Fibroblast of villous mesenchyme (primary cell): ENCODE results near the gene HKDC1. TPM values are rescaled to one million over a fixed set of nuclear protein-coding genes. Genes with fewer than 3 reads are reported as not detected.

Experiments
- DNase-seq: peaks from one replicate; pipeline ENCODE4 v3.0.0-alpha.2; 2010; ENCODE audit warnings: low read depth
- H3K4me3 ChIP-seq: 2 replicates; pipeline ENCODE4 v1.5.1; 2011; ENCODE audit warnings: low read depth, mild to moderate bottlenecking, low read length
- total RNA-seq: library from RNA; depleted of rRNA; stranded (reverse); fragments of >200 nt; gene quantifications from 2 replicates; pipeline ENCODE4 v1.2.3, GENCODE V29; 2012
- TF ChIP-seq, protein P1 (sequence below): IDR thresholded peaks from 2 replicates; pipeline ENCODE4 v1.5.1; 2012; ENCODE audit warnings: low read depth, mild to moderate bottlenecking, low read length; ENCODE audit not compliant: insufficient read depth

Gene HKDC1
- total RNA-seq, 1 donor, result 0.43 TPM

DNA sequence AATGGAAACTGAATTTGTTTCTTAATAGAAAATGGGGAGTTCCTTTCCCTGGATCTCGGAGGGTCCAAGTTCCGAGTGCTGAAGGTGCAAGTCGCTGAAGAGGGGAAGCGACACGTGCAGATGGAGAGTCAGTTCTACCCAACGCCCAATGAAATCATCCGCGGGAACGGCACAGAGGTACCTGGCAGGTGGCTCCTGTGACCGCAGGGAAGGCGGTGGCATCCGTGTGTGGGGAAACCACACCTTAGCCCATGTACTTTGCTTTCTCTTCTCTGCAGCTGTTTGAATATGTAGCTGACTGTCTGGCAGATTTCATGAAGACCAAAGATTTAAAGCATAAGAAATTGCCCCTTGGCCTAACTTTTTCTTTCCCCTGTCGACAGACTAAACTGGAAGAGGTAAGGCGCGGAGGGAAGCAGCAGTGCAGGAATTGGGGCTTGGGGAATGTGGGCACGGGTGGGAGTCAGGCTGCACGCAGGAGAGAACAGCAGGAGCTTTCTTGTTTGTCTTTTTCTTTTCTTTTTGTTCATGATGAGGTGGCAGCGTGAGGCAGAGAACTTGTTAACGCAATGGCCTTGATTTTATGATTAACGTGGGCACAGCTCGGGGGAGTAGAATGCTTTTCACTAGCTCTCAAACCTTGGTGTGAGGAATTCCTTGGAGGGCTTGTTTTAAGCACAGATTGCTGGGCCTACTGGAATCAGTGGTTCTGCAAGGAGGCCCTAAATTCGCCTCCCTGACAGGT is 12.8 kb downstream of the HKDC1 start:
- TF ChIP-seq, protein P1, sequence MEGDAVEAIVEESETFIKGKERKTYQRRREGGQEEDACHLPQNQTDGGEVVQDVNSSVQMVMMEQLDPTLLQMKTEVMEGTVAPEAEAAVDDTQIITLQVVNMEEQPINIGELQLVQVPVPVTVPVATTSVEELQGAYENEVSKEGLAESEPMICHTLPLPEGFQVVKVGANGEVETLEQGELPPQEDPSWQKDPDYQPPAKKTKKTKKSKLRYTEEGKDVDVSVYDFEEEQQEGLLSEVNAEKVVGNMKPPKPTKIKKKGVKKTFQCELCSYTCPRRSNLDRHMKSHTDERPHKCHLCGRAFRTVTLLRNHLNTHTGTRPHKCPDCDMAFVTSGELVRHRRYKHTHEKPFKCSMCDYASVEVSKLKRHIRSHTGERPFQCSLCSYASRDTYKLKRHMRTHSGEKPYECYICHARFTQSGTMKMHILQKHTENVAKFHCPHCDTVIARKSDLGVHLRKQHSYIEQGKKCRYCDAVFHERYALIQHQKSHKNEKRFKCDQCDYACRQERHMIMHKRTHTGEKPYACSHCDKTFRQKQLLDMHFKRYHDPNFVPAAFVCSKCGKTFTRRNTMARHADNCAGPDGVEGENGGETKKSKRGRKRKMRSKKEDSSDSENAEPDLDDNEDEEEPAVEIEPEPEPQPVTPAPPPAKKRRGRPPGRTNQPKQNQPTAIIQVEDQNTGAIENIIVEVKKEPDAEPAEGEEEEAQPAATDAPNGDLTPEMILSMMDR, result no peak
- H3K4me3 ChIP-seq, result no peak overlapping the region
- no peak for DNase-seq

DNA sequence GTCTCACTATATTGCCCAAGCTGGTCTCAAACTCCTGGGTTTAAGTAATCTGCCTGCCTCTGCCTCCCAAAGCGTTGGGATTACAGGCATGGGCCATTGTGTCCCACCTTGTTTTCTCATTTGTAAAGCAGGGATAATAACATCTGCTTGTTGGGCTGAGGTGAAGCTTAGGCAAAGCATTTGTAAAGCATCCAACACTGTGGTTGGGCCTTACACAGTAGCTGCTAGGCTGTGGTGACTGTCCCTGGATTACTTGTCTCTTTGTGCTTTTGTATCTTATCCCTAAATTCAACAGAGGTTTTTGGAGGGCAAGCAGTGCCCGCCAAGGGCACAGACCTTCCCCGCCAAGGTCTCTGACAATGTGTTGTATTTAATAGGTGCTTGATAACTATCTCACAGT is 14.3 kb downstream of the HKDC1 start:
- TF ChIP-seq, protein P1, result no peak
- DNase-seq, result no peak
- no peak overlapping the region for H3K4me3 ChIP-seq

DNA sequence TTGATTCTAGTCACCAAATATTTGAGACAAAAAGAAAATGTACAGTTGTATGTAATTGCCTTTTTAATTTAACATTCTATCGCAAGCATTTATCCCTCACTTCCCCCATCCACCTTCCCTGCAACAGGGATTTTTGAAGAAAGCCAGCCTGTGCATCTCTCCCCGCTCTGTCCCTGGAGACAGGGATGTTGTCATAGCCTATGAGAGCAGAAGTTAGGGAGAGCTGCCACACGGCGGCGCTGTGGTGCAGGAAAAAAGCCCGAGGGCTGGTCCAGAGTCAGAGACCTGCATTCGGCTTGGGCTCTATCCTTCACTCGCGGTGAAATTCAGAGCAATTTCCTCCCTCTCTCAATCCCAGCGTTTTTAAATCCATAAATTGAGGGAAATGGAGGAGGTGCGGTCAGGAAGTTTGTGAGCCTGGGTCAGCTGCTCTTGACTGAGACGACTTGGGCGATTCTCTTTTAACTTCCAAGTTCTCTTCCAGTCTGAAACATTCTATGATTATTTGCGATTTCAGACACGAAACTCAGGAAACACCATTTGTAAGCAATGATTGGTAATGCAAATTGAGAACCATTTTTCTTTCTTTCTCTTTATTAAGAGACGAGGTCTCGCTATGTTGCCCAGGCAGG is 17.5 kb downstream of the HKDC1 start:
- no peak overlapping the region for H3K4me3 ChIP-seq
- TF ChIP-seq, protein P1, result peak; percentile 97
- DNase-seq, result peak; percentile 77

DNA sequence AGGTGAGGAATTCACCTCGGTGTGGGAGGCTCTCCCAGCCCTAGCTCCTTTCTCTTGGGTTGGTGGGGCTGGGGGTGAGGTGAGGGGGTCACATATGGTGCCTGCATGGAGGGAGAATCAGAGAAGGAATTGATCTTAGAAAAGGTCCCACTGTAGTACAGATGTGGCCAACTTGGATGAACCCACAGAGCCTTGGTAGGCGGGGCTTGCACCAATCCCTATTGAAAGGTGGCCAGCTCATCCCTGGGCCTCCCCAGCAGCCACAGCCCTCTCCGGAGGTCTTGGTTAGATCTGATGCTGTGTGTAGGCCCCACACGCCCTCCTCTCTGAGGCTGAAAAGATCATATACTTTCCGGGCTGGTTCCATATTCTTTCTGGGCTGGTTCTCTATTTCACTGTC is 19.0 kb downstream of the HKDC1 start:
- DNase-seq, result no peak
- TF ChIP-seq, protein P1, result no peak
- H3K4me3 ChIP-seq, result no peak overlapping the region

DNA sequence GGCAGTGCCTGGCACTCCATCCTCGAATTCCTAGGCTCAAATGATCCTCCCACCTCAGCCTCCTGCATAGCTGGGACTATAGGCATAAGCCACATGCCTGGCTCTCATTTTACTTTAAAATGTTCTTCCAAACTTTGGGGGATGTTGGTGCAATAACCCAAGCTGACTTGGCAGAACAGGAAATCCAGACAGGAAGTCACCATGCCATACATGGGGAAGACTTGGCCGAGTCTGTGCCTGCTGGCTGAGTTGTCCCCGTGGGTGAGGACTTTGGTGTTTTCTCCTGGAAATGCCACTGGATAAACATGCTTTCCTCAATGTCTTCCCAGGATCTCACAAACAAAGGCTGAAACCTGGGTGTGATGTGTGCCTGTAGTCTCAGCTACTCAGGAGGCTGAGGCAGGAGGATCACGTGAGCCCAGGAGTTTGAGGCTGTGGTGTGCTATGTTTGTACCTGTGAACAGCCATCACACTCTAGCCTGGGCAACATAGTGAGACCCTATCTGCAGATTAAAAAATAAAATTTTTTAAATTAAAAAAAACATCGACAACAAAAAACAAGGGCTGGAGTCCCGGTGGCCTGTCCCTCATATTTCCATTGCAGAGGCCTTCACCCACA is 19.8 kb downstream of the HKDC1 start:
- TF ChIP-seq, protein P1, result no peak
- DNase-seq, result no peak
- no peak overlapping the region for H3K4me3 ChIP-seq

DNA sequence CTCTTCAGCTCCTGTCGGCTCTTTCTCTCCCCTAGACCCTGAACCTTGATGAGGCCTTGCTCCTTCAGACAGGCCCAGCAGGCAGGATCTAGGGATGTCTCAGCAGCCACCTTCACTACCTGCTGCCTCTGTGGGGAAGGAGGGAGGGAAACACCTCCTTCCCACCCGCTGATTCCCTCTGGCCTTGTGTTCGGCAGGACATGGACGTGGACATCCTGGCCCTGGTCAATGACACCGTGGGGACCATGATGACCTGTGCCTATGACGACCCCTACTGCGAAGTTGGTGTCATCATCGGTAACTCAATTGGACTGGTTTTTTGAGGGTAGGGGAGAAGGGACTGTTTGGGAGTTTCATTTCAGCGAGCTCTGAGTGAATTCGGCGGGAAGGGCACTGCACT is 20.3 kb downstream of the HKDC1 start:
- no peak overlapping the region for H3K4me3 ChIP-seq
- TF ChIP-seq, protein P1, result no peak
- no peak for DNase-seq
